ENCODE results near the gene TXNL4A. TPM values are rescaled to one million over a fixed set of nuclear protein-coding genes. Genes with fewer than 3 reads are reported as not detected.
A peak's percentile ranks its signal among the peaks of the same experiment; 100 is the strongest.

The TXNL4A gene
- total and polyA plus RNA-seq, 2 donors (not counting 1 experiment from before 2014, with no cell fraction given) = 39.5 to 101 TPM

- Histone ChIP-seq H3K4me3 (replicated peaks in 1 of 4; ENCODE audit: control extremely low read depth in 1 of 4, insufficient read depth in 1 of 4, low read depth in 3 of 4, low read length in 4 of 4) (peak overlapping the region in 3 of 4 experiments; percentile 57 to 73 (median 65)), H4K20me1 (ENCODE audit: control insufficient read depth, extremely low read depth, insufficient read depth, low read length) (no peaks in the 10 kb centered on the region), H3K36me3 (ENCODE audit: control insufficient read depth, insufficient read depth, low read length) (no peaks in the 10 kb centered on the region), H3K27me3 (ENCODE audit: control insufficient read depth, insufficient read depth, low read length) (no peaks in the 10 kb centered on the region), H3K9me3 (ENCODE audit: control insufficient read depth, insufficient read depth, low read depth, low read length) (no peaks in the 10 kb centered on the region), H3K9ac (ENCODE audit: insufficient read depth, low read length) (no peak overlapping the region), H3K79me2 (ENCODE audit: control insufficient read depth, insufficient read depth, low read length) (no peaks in the 10 kb centered on the region), H3K27ac (ENCODE audit: insufficient read depth, low read length) (no peak overlapping the region), H2AFZ (ENCODE audit: low read length) (no peak overlapping the region), H3K4me2 (ENCODE audit: extremely low read depth, insufficient read depth, low read length) (peak overlapping the region; percentile 69), H3K4me1 (ENCODE audit: control insufficient read depth, extremely low read depth, insufficient read depth, low read length) (peaks cover 7% of the 10 kb centered on the region)
- no peak for DNase-seq (ENCODE audit: low read depth in 2 of 2)
- TF ChIP-seq EZH2 (IDR thresholded peaks at IDR 0.05; ENCODE audit: low read length, missing control alignments) = no peak
- TF ChIP-seq, protein P1, sequence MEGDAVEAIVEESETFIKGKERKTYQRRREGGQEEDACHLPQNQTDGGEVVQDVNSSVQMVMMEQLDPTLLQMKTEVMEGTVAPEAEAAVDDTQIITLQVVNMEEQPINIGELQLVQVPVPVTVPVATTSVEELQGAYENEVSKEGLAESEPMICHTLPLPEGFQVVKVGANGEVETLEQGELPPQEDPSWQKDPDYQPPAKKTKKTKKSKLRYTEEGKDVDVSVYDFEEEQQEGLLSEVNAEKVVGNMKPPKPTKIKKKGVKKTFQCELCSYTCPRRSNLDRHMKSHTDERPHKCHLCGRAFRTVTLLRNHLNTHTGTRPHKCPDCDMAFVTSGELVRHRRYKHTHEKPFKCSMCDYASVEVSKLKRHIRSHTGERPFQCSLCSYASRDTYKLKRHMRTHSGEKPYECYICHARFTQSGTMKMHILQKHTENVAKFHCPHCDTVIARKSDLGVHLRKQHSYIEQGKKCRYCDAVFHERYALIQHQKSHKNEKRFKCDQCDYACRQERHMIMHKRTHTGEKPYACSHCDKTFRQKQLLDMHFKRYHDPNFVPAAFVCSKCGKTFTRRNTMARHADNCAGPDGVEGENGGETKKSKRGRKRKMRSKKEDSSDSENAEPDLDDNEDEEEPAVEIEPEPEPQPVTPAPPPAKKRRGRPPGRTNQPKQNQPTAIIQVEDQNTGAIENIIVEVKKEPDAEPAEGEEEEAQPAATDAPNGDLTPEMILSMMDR (conservative IDR thresholded peaks at IDR 0.05 in 1 of 2, IDR thresholded peaks at IDR 0.05 in 1 of 2; ENCODE audit: low read depth in 1 of 2, low read length in 2 of 2) = no peak
Measured at GRCh38 chr18:79963658-79964329, 24.6 kb downstream of the TXNL4A start.

GRCh38 chr18:79962835-79963657, 25.3 kb downstream of the TXNL4A start:
- no peak overlapping the region for H3K4me3 ChIP-seq (replicated peaks in 1 of 4; ENCODE audit: control extremely low read depth in 1 of 4, insufficient read depth in 1 of 4, low read depth in 3 of 4, low read length in 4 of 4)
- no peak overlapping the region for H2AFZ ChIP-seq (ENCODE audit: low read length)
- no peaks in the 10 kb centered on the region for H3K36me3 ChIP-seq (ENCODE audit: control insufficient read depth, insufficient read depth, low read length)
- no peaks in the 10 kb centered on the region for H4K20me1 ChIP-seq (ENCODE audit: control insufficient read depth, extremely low read depth, insufficient read depth, low read length)
- no peaks in the 10 kb centered on the region for H3K79me2 ChIP-seq (ENCODE audit: control insufficient read depth, insufficient read depth, low read length)
- DNase-seq (ENCODE audit: low read depth in 2 of 2) = peak in 1 of 2 donors; percentile 23
- H3K4me2 ChIP-seq (ENCODE audit: extremely low read depth, insufficient read depth, low read length) = no peak overlapping the region
- peaks cover 7% of the 10 kb centered on the region for H3K4me1 ChIP-seq (ENCODE audit: control insufficient read depth, extremely low read depth, insufficient read depth, low read length)
- TF ChIP-seq EZH2 (IDR thresholded peaks at IDR 0.05; ENCODE audit: low read length, missing control alignments) = no peak
- TF ChIP-seq, protein P1 (conservative IDR thresholded peaks at IDR 0.05 in 1 of 2, IDR thresholded peaks at IDR 0.05 in 1 of 2; ENCODE audit: low read depth in 1 of 2, low read length in 2 of 2) = no peak
- H3K27me3 ChIP-seq (ENCODE audit: control insufficient read depth, insufficient read depth, low read length) = no peaks in the 10 kb centered on the region
- H3K9me3 ChIP-seq (ENCODE audit: control insufficient read depth, insufficient read depth, low read depth, low read length) = no peaks in the 10 kb centered on the region
- no peak overlapping the region for H3K27ac ChIP-seq (ENCODE audit: insufficient read depth, low read length)
- H3K9ac ChIP-seq (ENCODE audit: insufficient read depth, low read length) = no peak overlapping the region

DNA sequence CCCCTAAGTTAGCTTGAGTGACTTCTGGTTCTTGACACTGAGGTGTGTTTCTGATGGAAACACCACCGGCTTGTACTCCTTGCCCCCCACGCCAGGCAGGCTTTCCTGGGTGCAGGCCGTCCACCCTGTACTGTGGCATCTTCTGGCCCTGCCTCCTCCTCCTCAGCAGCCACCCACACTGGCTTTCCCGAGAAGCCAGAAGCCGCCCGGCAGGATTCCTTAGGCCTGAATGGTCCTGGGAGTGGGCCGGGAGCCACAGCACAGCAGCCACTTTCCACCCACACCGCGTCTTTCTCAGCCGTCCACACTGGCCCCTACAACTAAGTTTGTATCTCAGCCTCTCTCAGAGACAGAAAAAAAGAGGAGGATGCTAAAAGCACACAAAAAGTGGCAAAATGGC, 26.1 kb downstream of the TXNL4A start:
- no peaks in the 10 kb centered on the region for H4K20me1 ChIP-seq (ENCODE audit: control insufficient read depth, extremely low read depth, insufficient read depth, low read length)
- H3K9ac ChIP-seq (ENCODE audit: insufficient read depth, low read length) = no peak overlapping the region
- H3K4me2 ChIP-seq (ENCODE audit: extremely low read depth, insufficient read depth, low read length) = no peak overlapping the region
- H3K27me3 ChIP-seq (ENCODE audit: control insufficient read depth, insufficient read depth, low read length) = no peaks in the 10 kb centered on the region
- TF ChIP-seq, protein P1 (conservative IDR thresholded peaks at IDR 0.05 in 1 of 2, IDR thresholded peaks at IDR 0.05 in 1 of 2; ENCODE audit: low read depth in 1 of 2, low read length in 2 of 2) = no peak
- no peak for TF ChIP-seq EZH2 (IDR thresholded peaks at IDR 0.05; ENCODE audit: low read length, missing control alignments)
- peak in 1 of 2 donors; percentile 84 for DNase-seq (ENCODE audit: low read depth in 2 of 2)
- H2AFZ ChIP-seq (ENCODE audit: low read length) = no peak overlapping the region
- no peaks in the 10 kb centered on the region for H3K9me3 ChIP-seq (ENCODE audit: control insufficient read depth, insufficient read depth, low read depth, low read length)
- H3K79me2 ChIP-seq (ENCODE audit: control insufficient read depth, insufficient read depth, low read length) = no peaks in the 10 kb centered on the region
- H3K36me3 ChIP-seq (ENCODE audit: control insufficient read depth, insufficient read depth, low read length) = no peaks in the 10 kb centered on the region
- peaks cover 7% of the 10 kb centered on the region for H3K4me1 ChIP-seq (ENCODE audit: control insufficient read depth, extremely low read depth, insufficient read depth, low read length)
- no peak overlapping the region for H3K4me3 ChIP-seq (replicated peaks in 1 of 4; ENCODE audit: control extremely low read depth in 1 of 4, insufficient read depth in 1 of 4, low read depth in 3 of 4, low read length in 4 of 4)
- no peak overlapping the region for H3K27ac ChIP-seq (ENCODE audit: insufficient read depth, low read length)

All from fibroblast of lung (primary cell).